Measurements from ENCODE around the gene PTCD2.

Gene PTCD2

DNA sequence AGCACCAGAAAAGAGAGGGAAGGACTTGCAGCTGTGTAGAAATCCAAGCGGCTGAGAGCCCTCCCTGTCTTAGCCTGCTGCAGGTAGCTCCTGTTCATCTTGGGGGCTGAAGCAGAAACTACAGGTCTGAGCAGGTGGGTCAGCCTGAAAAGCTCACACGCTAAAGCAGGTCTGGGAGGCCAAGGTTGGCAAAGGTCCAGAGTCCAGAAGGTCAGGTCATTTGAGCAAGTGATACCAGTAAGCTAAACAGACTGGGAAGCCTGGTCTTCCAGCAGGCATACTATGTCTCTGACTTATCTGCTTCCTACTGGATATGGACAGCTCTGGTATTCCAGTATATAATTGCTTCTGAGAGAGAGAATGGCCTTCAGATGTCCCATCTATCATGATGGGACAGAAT lies 26.2 kb downstream of the PTCD2 start:
- H3K9me3 ChIP-seq (ENCODE audit: insufficient read depth, low read depth, low read length) = no peaks in the 10 kb centered on the region
- no peaks in the 10 kb centered on the region for H3K9me2 ChIP-seq (replicated peaks; ENCODE audit: low read depth, low read length)
- H3K36me3 ChIP-seq (ENCODE audit: insufficient read depth, low read length) = peaks cover 16% of the 10 kb centered on the region; the same call in 1 of the 2 replicates
- no peak overlapping the region for H3K4me2 ChIP-seq (ENCODE audit: low read depth, low read length, poor library complexity, severe bottlenecking)
- no peaks in the 10 kb centered on the region for H3F3A ChIP-seq (ENCODE audit: low read depth)
- H3K4me1 ChIP-seq (ENCODE audit: insufficient read depth, low read length, poor library complexity, severe bottlenecking) = peaks cover 15% of the 10 kb centered on the region
- H3K79me2 ChIP-seq (ENCODE audit: insufficient read depth, low read length) = no peaks in the 10 kb centered on the region
- H3K9ac ChIP-seq (ENCODE audit: low read depth, low read length, poor library complexity, severe bottlenecking) = no peak overlapping the region
- no peaks in the 10 kb centered on the region for H3K27me3 ChIP-seq (ENCODE audit: insufficient read depth, low read length, poor library complexity, severe bottlenecking)
- TF ChIP-seq EZH2phosphoT487 (IDR thresholded peaks at IDR 0.05; ENCODE audit: borderline replicate concordance) = no peak
- TF ChIP-seq, protein P1, sequence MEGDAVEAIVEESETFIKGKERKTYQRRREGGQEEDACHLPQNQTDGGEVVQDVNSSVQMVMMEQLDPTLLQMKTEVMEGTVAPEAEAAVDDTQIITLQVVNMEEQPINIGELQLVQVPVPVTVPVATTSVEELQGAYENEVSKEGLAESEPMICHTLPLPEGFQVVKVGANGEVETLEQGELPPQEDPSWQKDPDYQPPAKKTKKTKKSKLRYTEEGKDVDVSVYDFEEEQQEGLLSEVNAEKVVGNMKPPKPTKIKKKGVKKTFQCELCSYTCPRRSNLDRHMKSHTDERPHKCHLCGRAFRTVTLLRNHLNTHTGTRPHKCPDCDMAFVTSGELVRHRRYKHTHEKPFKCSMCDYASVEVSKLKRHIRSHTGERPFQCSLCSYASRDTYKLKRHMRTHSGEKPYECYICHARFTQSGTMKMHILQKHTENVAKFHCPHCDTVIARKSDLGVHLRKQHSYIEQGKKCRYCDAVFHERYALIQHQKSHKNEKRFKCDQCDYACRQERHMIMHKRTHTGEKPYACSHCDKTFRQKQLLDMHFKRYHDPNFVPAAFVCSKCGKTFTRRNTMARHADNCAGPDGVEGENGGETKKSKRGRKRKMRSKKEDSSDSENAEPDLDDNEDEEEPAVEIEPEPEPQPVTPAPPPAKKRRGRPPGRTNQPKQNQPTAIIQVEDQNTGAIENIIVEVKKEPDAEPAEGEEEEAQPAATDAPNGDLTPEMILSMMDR (conservative IDR thresholded peaks at IDR 0.05; ENCODE audit: low read length) = no peak
- no peaks in the 10 kb centered on the region for H4K20me1 ChIP-seq (ENCODE audit: insufficient read depth, low read length, poor library complexity, severe bottlenecking)
- H2AFZ ChIP-seq (ENCODE audit: low read length) = no peak overlapping the region
- no peak overlapping the region for H3K4me3 ChIP-seq (ENCODE audit: low read length, poor library complexity, severe bottlenecking)

DNA sequence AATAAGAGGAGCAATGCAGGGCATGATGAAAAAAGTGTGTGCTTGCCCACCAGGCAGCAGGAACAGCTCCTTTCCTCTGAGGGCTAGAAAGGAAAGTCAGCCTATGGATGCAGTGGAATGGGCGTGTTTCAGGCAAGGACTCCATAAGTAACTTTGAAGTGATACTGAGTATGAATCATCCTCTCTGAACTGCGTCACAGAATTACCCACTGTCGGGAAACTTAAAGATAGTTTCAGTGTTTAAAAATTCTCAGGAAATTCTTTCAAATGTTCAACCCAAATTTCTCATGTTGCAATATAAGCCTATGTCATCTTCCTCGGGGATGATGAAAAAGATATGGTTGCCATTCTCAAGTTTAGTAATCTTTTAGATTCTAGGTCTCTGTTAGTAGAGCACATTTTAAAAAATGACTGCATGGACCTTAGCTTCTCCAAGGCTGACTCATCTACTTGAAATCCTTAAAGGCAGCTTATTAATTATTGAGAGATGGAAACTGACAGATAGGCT lies 27.7 kb downstream of the PTCD2 start:
- H3K9ac ChIP-seq (ENCODE audit: low read depth, low read length, poor library complexity, severe bottlenecking) = no peak overlapping the region

DNA sequence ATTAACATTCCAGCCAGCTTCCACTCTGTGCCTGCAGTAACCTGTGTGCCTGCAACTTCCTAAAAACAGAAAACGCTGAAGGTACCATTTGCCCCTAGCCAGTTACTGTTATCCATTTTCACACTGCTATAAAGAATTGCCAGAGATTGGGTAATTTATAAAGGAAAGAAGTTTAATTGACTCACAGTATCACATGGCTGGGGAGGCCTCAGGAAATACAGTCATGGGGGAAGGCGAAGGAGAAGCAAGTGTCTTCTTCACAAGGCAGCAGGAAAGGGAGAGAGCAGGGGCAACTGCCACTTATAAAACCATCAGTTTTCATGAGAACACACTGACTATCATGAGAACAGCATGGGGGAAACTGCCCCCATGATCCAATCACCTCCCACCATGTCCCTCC lies 31.2 kb downstream of the PTCD2 start:
- Histone ChIP-seq H3K79me2 (ENCODE audit: insufficient read depth, low read length) (no peaks in the 10 kb centered on the region), H3K36me3 (ENCODE audit: insufficient read depth, low read length) (no peaks in the 10 kb centered on the region), H2AFZ (ENCODE audit: low read length) (no peak overlapping the region), H3K9ac (ENCODE audit: low read depth, low read length, poor library complexity, severe bottlenecking) (no peak overlapping the region), H3K4me2 (ENCODE audit: low read depth, low read length, poor library complexity, severe bottlenecking) (no peak overlapping the region), H3K9me2 (replicated peaks; ENCODE audit: low read depth, low read length) (no peaks in the 10 kb centered on the region), H3K4me3 (ENCODE audit: low read length, poor library complexity, severe bottlenecking) (no peak overlapping the region), H4K20me1 (ENCODE audit: insufficient read depth, low read length, poor library complexity, severe bottlenecking) (no peaks in the 10 kb centered on the region), H3F3A (ENCODE audit: low read depth) (no peaks in the 10 kb centered on the region), H3K9me3 (ENCODE audit: insufficient read depth, low read depth, low read length) (no peaks in the 10 kb centered on the region), H3K27me3 (ENCODE audit: insufficient read depth, low read length, poor library complexity, severe bottlenecking) (no peaks in the 10 kb centered on the region), H3K4me1 (ENCODE audit: insufficient read depth, low read length, poor library complexity, severe bottlenecking) (peaks cover 15% of the 10 kb centered on the region)
- TF ChIP-seq EZH2phosphoT487 (IDR thresholded peaks at IDR 0.05; ENCODE audit: borderline replicate concordance) = no peak
- TF ChIP-seq, protein P1 (conservative IDR thresholded peaks at IDR 0.05; ENCODE audit: low read length) = no peak

More for the DNA sequence above, 27.7 kb downstream of the PTCD2 start:
- H3F3A ChIP-seq (ENCODE audit: low read depth) = no peaks in the 10 kb centered on the region
- H3K4me2 ChIP-seq (ENCODE audit: low read depth, low read length, poor library complexity, severe bottlenecking) = no peak overlapping the region
- H3K27me3 ChIP-seq (ENCODE audit: insufficient read depth, low read length, poor library complexity, severe bottlenecking) = no peaks in the 10 kb centered on the region
- no peak overlapping the region for H3K4me3 ChIP-seq (ENCODE audit: low read length, poor library complexity, severe bottlenecking)
- H3K9me2 ChIP-seq (replicated peaks; ENCODE audit: low read depth, low read length) = no peaks in the 10 kb centered on the region
- no peaks in the 10 kb centered on the region for H3K79me2 ChIP-seq (ENCODE audit: insufficient read depth, low read length)
- peaks cover 15% of the 10 kb centered on the region for H3K4me1 ChIP-seq (ENCODE audit: insufficient read depth, low read length, poor library complexity, severe bottlenecking)
- H3K9me3 ChIP-seq (ENCODE audit: insufficient read depth, low read depth, low read length) = no peaks in the 10 kb centered on the region
- H2AFZ ChIP-seq (ENCODE audit: low read length) = no peak overlapping the region
- TF ChIP-seq, protein P1 (conservative IDR thresholded peaks at IDR 0.05; ENCODE audit: low read length) = no peak
- no peak for TF ChIP-seq EZH2phosphoT487 (IDR thresholded peaks at IDR 0.05; ENCODE audit: borderline replicate concordance)
- H3K36me3 ChIP-seq (ENCODE audit: insufficient read depth, low read length) = peaks cover 11% of the 10 kb centered on the region; the same call in 1 of the 2 replicates
- no peaks in the 10 kb centered on the region for H4K20me1 ChIP-seq (ENCODE audit: insufficient read depth, low read length, poor library complexity, severe bottlenecking)
